DMS153 treated with DMSO at 0.1 percent for 48 hours (cell line): ENCODE data around the gene WNT6.

Experiments
- DNase-seq: peaks from one replicate; lab custom pipeline; 2025; ENCODE audit not compliant: unreplicated experiment; lab: John Stamatoyannopoulos, UW

WNT6 gene

GRCh38 chr2:218877331-218877730 lies 17.7 kb downstream of the WNT6 start:
- DNase-seq: no peak

GRCh38 chr2:218877891-218878290 lies 18.3 kb downstream of the WNT6 start:
- DNase-seq: no peak

GRCh38 chr2:218878486-218878885 lies 18.9 kb downstream of the WNT6 start:
- no peak for DNase-seq

GRCh38 chr2:218878926-218879761 lies 19.5 kb downstream of the WNT6 start:
- no peak for DNase-seq

- DNase-seq: no peak
Measured at GRCh38 chr2:218879776-218880101, 20.1 kb downstream of the WNT6 start.

GRCh38 chr2:218880102-218880858 lies 20.7 kb downstream of the WNT6 start, which contains the start of gene WNT10A:
TSS of gene WNT10A (plus strand) at chr2:218880852. CDS start at chr2:218880996, 144 bp downstream.
- no peak for DNase-seq

- DNase-seq: no peak
Measured at GRCh38 chr2:218880859-218881594, 21.4 kb downstream of the WNT6 start.

- DNase-seq: no peak
Measured at GRCh38 chr2:218881744-218882460, 22.3 kb downstream of the WNT6 start.

GRCh38 chr2:218882461-218882816 lies 22.8 kb downstream of the WNT6 start:
- no peak for DNase-seq

- no peak for DNase-seq
Measured at GRCh38 chr2:218882866-218883366, 23.3 kb downstream of the WNT6 start.

GRCh38 chr2:218883491-218884490 lies 24.2 kb downstream of the WNT6 start:
- DNase-seq: no peak

GRCh38 chr2:218884519-218884918 lies 24.9 kb downstream of the WNT6 start:
- DNase-seq: no peak

- DNase-seq: no peak
Measured at GRCh38 chr2:218885981-218886947, 26.7 kb downstream of the WNT6 start.

GRCh38 chr2:218887079-218887478 lies 27.5 kb downstream of the WNT6 start:
- DNase-seq: no peak

GRCh38 chr2:218888341-218888740 lies 28.7 kb downstream of the WNT6 start:
- no peak for DNase-seq

GRCh38 chr2:218889937-218890336 lies 30.3 kb downstream of the WNT6 start:
- no peak for DNase-seq

- no peak for DNase-seq
Measured at GRCh38 chr2:218890369-218890768, 30.8 kb downstream of the WNT6 start.
